ENCODE data around the gene RCSD1. TPM values are rescaled to one million over a fixed set of nuclear protein-coding genes. Genes with fewer than 3 reads are reported as not detected.

RCSD1 gene
- total and polyA plus RNA-seq, 2 donors (not counting 3 experiments of a cell fraction or from before 2014, with no cell fraction given): 0.08 to 1.00 TPM

- Histone ChIP-seq H3K9me3 (replicated peaks; ENCODE audit: control insufficient read depth, insufficient read depth, low read length) (no peaks in the 10 kb centered on the region), H4K20me1 (replicated peaks; ENCODE audit: control insufficient read depth, extremely low read depth, insufficient read depth, low read length) (no peaks in the 10 kb centered on the region), H3K36me3 (ENCODE audit: control insufficient read depth in 2 of 2, extremely low read depth in 1 of 2, insufficient read depth in 2 of 2, low read length in 2 of 2) (no peaks in the 10 kb centered on the region), H3K9ac (replicated peaks; ENCODE audit: extremely low read depth, insufficient read depth, low read length) (no peak overlapping the region), H3K27me3 (ENCODE audit: control insufficient read depth in 2 of 2, insufficient read depth in 2 of 2, low read length in 2 of 2) (no peaks in the 10 kb centered on the region), H3K27ac (ENCODE audit: insufficient read depth, low read depth, low read length) (no peak overlapping the region), H2AFZ (ENCODE audit: low read depth, low read length) (no peak overlapping the region), H3K4me2 (ENCODE audit: insufficient read depth, low read length) (no peak overlapping the region), H3K4me1 (ENCODE audit: control insufficient read depth, extremely low read depth, insufficient read depth, low read length) (no peaks in the 10 kb centered on the region), H3K4me3 (replicated peaks in 1 of 3; ENCODE audit: insufficient read depth in 1 of 3, low read depth in 1 of 3, low read length in 3 of 3) (no peak overlapping the region), H3K9me1 (replicated peaks; ENCODE audit: control insufficient read depth, extremely low read depth, insufficient read depth, low read length) (no peaks in the 10 kb centered on the region), H3K79me2 (ENCODE audit: control insufficient read depth, insufficient read depth, low read length) (no peaks in the 10 kb centered on the region)
- TF ChIP-seq CTCF (IDR thresholded peaks at IDR 0.05; ENCODE audit: extremely low read depth in 1 of 2, insufficient read depth in 1 of 2, low read depth in 1 of 2, low read length in 2 of 2) (no peak), POLR2A (IDR thresholded peaks at IDR 0.05; ENCODE audit: low read depth, low read length) (no peak), FOS (IDR thresholded peaks at IDR 0.05; ENCODE audit: borderline replicate concordance, insufficient read depth, low read length) (no peak), MYC (IDR thresholded peaks at IDR 0.05; ENCODE audit: low read depth, low read length) (no peak), JUN (IDR thresholded peaks at IDR 0.05; ENCODE audit: borderline replicate concordance, insufficient read depth, insufficient read length, low read depth) (no peak), POLR2AphosphoS5 (IDR thresholded peaks at IDR 0.05; ENCODE audit: insufficient read depth, low read depth, low read length) (no peak), MAX (IDR thresholded peaks at IDR 0.05; ENCODE audit: insufficient read depth, insufficient read length) (no peak), EZH2 (IDR thresholded peaks at IDR 0.05; ENCODE audit: borderline replicate concordance, low read depth, low read length, severe bottlenecking) (no peak), GATA2 (IDR thresholded peaks at IDR 0.05; ENCODE audit: insufficient read depth, insufficient read length, low read depth, low read length) (no peak)
- ChIA-PET POLR2A (no interaction called here), CTCF (interaction anchor here (1.1 kb wide), 1 partner anchor 73 kb away, joined by 3 read pairs; no protein-coding TSS in a partner anchor)
- no TSS peak for BruUV-seq (replicated peaks)
- intact Hi-C loops (cut with micrococcal nuclease): loop anchor here (5.0 kb wide), 1 partner anchor 42 kb away; no protein-coding TSS in a partner anchor
- dilution Hi-C loops (cut with MboI; ENCODE audit: extremely low pct_ligation_motif_present, low sequenced_read_pairs): no loop called here
- no peak for DNase-seq (ENCODE audit: low read depth, low spot score)
- no peak for FAIRE-seq
These were observed 15.2 kb upstream of the RCSD1 start for GRCh38 chr1:167614851-167615250.
